Embryonic facial prominence (tissue), 1 donor: ENCODE data around the gene THG1L.
"Not testable (repeated sequence)": the region's sequence is repeated elsewhere in the genome, so short reads cannot be mapped to it uniquely, and the experiment has no call there.

ENCODE experiments used
- DNase-seq: peaks from one replicate; pipeline ENCODE4 v3.0.0-alpha.2; 2016; ENCODE audit errors: extremely low spot score

The THG1L gene

DNA sequence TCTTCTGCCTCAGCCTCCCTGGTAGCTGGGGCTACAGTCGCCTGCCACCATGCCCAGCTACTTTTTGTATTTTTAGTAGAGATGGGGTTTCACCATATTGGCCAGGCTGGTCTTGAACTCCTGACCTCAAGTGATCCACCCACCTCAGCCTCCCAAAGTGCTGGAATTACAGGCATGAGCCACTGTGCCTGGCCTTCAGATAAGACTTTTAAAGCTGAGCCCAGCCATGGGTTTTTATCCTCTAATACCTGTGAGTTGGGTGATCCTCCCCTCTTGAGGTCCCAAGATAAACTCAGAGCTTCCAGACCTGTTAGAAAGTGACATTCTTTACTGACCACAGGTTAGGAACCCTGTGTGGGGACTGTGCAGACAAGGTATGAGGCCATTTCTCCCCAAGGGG, 3.4 kb upstream of the THG1L start:
- DNase-seq = not testable (repeated sequence)

DNA sequence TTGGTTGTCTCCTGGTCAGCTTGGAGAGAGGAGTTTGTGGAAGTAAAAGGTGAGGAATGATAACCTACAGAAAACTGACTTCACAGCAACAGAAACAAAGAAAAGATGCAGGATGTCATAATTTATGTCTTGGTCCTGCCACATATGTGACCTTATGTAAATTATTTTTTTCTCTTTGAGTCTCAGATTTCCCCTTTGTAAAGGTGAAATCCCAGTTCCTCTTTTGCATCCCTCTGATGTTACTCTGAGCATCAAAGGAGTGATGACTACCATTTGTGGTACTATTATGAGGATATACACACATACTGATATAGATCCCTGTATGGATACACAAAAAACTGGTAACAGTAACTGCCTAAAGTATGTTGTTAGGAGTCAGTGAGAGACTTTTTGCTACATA, 1.4 kb upstream of the THG1L start:
- no peak for DNase-seq

DNA sequence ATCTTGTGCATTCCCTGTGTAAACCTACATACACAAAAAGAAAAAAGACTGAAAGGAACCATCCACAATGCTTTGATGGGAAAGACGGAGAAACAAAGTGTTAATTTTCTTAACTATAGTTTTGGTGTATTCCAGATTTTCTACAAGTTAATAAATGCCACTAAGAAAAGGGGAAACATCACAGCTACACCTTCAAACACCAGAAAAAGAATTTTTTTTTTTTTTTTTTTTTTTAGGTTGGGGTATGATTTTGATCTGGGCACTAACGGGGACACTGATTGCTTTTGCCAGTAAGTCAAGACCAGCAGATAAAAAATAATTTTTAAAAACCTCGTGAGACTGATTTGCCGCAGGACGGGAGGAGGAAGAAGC, 334 bp upstream of the THG1L start:
- no peak for DNase-seq

- no peak for DNase-seq
These were observed 902 bp downstream of the THG1L start for GRCh38 chr5:157732130-157732514.

GRCh38 chr5:157732596-157733262, 1.5 kb downstream of the THG1L start:
- no peak for DNase-seq

DNA sequence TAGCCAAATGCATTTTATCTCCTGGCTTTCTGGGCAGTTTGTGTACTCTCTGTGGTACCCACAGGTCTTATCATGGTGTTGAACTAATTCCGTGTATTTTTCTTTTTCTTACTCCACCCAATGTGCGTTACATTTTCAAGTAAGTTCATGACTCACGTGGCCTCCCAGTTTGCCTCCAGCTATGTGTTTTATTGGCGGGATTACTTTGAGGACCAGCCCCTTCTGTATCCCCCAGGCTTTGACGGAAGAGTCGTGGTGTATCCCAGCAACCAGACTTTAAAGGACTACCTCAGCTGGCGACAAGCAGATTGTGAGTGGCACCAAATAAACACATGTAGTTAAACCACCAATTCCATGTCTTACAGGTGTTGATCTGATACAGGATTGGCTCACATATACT, 3.2 kb downstream of the THG1L start:
- no peak for DNase-seq

DNA sequence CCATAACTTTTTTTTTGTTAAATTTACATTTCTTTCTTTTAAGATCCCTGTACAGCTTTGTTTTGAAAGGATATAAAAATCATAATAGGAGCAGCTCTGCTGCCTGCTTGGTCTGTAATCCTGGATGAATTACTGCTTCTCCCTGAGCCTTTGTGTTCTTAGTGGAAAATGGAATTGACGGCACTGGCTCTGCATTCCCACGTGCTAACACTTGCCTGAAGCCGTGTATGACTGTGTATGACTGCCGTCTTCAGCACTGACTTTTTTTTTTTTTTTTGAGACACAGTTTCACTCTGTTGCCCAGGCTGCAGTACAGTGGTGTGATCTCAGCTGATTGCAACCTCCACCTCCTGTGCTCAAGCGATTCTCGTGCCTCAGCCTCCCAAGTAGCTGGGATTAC, 4.8 kb downstream of the THG1L start:
- no peak for DNase-seq

DNA sequence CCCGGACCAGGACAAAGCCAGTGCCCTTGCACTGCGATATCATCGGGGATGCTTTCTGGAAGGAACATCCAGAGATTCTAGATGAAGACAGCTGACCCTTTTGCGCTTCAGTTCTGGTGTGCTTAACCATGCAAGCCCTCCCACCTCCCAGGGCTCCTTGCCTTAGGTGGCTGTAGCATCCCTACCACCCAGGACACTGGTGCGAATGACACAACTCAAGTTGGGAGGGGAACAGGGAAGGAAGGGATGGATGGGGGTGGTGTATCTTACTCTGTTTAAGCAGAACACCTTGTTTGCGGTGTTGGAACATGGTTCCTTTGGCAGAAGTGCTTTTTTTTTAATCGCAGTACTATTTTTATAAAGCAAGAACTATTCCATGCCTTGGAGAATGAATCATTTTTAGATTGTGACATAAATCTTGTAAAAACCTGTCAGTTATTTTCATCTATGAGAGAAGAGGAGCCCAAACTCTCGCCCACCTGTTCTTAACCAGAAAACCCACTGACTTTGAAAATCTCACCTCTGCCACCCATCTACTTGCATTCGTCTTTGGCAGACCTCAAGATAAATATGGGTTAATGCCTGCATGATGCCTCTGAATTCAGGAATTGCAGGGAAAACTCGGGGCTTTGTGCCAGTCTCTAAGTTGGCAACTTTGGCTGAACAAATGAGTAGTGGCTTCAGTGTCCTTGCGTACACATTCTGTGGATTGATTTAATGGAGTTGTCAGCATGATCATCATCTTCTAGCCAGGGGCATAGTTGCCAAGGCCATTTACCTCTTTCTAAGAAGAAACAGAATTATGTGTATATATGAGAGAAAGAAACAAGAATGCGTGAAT, 8.4 kb downstream of the THG1L start:
- DNase-seq = no peak

DNA sequence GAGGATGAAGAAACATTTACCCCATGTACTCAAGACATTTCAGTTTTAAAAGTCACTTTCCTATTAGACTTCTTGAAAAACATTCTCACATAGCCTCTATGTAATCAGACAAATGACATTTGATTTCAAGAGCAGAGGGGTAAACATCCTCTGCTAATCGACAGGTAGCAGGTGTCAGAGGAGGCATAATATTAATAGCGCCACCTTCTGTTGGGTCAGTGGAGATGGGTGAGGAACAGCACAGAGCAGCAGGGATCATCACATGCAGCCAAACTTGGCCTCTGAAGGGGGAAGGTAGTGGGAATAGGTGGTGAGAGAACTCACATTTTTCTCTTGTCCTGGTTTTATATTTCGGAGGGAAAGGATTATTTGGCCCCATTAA, 9.0 kb downstream of the THG1L start:
- no peak for DNase-seq

GRCh38 chr5:157741131-157741530, 9.9 kb downstream of the THG1L start:
- DNase-seq = no peak

GRCh38 chr5:157743163-157744050, 12.2 kb downstream of the THG1L start, which contains the start of gene LSM11:
Gene LSM11, plus strand, starts transcription at chr5:157743712. Its CDS starts 39 bp downstream, at chr5:157743751.
- peak; percentile 81 for DNase-seq

DNA sequence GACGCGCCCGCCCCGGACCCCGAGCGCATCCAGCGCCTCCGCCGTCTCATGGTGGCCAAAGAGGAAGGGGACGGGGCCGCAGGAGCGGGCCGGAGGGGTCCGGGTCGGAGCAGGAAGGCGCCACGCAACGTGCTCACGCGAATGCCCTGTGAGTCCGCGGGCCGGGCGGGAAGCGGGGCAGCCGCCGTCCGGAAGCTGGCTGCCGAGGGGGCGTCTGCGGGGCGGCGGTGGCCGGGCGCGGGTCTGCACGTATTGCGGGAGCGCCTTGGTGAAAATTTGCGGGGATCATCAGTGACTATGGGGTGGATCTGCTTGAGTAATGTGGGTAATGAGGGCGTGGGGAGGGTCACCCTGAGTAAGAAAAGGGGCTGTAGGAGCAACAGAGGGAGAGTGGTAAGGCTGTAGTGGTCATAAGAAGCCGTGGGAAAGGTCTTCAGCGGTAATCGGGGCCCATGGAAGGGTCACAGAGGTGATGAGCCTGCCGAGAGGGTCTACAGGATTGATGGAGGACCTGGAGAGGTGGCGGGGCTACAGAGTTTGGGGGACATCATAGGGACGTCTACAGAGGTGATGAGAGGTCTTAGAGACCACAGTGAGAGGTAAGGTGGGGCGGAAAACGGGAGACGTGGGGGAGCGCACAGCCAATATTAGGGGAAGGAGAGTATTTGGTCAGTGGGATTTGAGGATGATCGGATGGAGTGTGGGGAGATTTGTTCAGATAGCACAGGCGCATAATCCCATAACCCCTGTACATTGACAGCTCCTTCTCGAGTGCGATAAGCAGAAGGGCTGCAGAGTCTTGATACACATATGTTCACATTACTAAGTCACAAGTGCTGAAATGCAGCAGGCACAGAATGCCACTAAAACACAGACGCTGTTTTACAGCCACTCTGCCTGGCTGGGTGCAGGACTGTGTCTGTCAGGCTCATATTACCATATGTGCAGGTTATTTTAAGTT, 13.1 kb downstream of the THG1L start:
- DNase-seq = no peak

DNA sequence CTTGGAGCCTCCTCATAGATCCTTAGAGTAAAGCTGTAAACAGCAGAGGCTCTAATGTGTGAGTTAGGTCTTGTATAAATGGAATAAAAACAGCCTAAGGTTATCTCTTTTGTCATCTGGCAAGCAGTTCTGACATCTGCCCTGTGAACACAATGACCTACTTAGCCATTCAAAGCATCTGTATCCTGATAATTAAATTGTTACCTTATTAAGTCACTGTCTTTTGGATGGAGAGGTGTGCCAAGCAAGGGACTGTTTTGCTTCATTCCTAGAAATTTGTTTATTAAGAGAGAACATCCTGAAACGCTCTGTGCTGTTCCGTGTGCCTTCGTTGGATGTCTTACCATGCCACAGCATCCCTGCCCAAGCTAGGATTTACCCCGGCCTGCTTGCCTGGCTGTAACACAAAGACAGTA, 13.8 kb downstream of the THG1L start:
- no peak for DNase-seq

DNA sequence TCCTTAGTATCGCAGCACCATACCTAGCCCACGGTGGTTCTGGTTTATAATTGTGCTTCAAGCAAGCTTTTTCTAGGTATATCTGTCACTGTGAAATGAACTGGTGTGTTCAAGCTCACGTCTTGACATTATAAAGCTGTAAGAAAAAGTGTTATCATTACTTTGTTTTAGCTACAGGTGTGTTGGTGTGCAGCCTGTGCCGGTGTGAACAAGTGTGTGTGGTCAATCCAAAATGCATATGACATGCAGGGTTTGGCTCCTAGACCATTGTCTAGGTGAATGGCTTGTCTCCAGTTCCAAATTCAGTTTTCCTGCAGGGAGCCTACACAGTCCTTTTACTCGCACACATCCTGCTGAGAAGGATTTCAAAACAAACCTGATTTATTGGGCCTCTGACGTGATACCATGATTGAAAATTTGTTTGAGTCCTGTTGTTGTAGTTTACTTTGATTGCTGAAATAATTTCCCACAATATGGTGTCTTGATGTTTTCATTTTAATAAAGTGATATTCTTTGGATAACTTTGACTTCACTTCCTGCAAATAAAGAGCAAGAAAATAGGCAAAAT, 16.0 kb downstream of the THG1L start:
- DNase-seq = no peak

- DNase-seq = no peak
These were observed 16.8 kb downstream of the THG1L start for GRCh38 chr5:157747766-157748700.

DNA sequence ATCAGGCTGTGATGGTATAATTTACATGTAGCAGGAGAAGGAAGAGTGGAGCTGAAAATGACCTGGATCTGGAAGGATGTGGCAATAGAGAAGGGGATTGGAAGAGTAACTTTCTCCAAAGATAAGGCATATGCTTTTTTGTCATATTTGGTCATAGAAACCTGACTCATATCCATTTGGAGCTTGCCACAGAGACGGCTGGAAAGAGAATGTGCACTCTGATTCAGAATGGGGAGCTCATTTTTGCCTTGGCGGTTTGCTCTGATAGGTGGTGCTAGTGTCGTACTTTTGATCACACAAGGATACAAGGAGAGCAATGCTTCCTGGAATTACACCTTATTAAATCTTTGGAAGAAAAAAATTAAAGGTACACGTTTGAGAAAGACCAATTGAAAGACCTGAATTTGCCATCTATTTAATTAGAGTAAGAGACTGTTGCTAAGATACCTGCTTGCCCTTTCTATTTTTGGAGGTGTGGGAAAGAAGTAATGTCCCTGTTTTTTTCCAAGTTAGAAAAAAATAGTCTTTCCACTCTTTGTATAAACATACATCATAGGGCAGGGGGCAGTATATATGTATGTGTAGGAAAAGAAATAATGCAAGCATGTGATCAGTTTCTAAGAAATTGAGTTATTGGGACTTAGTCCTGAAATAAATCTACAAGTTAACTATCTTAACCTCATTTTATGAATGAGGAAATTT, 17.7 kb downstream of the THG1L start:
- no peak for DNase-seq

- DNase-seq = no peak
These were observed 18.2 kb downstream of the THG1L start for GRCh38 chr5:157749462-157749799.

GRCh38 chr5:157750320-157750719, 19.1 kb downstream of the THG1L start:
- no peak for DNase-seq

- no peak for DNase-seq
These were observed 24.9 kb downstream of the THG1L start for GRCh38 chr5:157756122-157756521.
